ENCODE results near the gene PYGM.

The PYGM gene

DNA sequence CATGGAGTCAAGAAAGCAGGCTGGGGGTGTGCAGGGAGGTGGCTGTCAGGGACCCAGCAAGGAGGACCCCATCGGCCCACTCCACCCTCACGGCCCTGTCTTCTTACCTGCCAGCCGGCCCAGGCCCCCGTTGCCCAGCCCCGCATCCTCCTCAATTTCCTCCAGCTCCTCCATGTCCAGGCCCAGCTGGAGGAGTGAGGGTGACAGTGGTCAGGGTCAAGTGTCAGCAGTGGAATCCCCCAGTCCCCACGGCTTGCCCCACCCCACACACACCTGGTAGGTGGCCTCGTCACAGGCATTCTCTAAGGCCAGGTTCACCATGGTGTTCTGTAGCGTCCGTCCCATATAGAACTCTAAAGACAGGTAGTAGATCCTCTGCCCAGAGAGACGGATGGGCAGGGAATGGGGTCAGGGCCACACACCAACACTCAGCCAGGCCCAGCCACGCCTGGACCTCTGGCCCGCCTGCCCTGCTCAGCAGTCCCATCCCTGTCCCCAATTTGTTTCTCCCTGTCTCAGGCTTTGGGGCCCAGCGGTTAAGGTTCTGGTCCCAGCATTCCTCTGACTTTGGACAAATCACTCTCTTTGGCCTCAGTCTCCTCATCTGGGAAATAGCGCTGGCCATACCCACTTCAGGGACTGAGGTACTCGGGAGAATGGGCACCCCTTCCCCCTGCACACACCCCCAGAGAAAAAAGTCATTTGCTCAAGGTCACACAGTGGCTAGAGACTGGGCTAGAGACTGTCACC lies 1.3 kb downstream of the PYGM start:
- no peak for TF ChIP-seq EP300 (IDR thresholded peaks at IDR 0.05; ENCODE audit: borderline replicate concordance)
- TF ChIP-seq TAF1 (IDR thresholded peaks at IDR 0.05; ENCODE audit: low read depth), result no peak
- TF ChIP-seq EGR1 (IDR thresholded peaks at IDR 0.05), result no peak
- TF ChIP-seq TCF12 (IDR thresholded peaks at IDR 0.05; ENCODE audit: low read depth), result no peak
- no peak for TF ChIP-seq CEBPB (IDR thresholded peaks at IDR 0.05)
- no peak for TF ChIP-seq YY1 (IDR thresholded peaks at IDR 0.05; ENCODE audit: low read depth)
- no peak for TF ChIP-seq ZBTB7A (IDR thresholded peaks at IDR 0.05; ENCODE audit: low read depth)
- no peak for TF ChIP-seq CREB1 (IDR thresholded peaks at IDR 0.05; ENCODE audit: low read depth)
- TF ChIP-seq TEAD4 (IDR thresholded peaks at IDR 0.05), result no peak

DNA sequence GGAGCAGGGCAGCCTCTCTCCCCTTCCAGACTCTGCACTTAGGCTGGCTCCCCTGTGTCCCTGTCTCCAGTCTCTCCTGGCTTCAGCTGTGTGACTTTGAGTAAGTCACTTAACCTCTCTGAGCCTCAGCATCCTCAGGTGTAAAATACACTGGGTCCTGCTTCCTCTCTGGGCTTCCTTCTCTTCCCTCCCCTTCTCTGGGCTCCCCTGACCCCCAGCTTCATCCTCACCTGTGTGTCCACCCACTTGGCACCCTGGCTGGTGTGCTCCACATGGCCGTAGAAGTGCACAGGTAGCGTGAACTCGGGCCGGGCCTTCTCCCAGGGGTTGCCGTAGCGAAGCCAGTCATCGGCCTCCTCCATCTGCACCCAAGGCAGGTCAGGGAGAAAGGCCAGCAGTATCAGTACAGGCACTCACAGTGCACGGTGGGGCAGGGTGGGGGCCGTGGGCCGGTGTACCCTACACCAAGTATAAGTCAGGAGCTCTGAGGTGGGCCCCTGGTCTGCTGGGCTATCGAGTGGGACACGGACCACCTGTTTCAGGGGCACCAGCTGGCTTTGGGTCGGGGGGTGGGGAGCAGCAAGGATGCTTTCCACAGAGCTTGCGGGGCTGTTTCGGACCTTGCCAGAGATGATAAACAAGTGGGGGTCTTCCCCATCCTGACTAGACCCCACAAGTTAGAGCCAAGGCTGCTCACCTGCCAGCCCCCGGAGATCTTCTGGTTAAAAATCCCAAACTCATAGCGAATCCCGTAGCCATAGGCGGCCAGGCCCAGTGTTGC lies 2.0 kb downstream of the PYGM start:
- TF ChIP-seq EP300 (IDR thresholded peaks at IDR 0.05; ENCODE audit: borderline replicate concordance) (no peak), NFIC (IDR thresholded peaks at IDR 0.05) (no peak), TAF1 (IDR thresholded peaks at IDR 0.05; ENCODE audit: low read depth) (no peak), EGR1 (IDR thresholded peaks at IDR 0.05) (no peak)
- TF ChIP-seq, protein P1, sequence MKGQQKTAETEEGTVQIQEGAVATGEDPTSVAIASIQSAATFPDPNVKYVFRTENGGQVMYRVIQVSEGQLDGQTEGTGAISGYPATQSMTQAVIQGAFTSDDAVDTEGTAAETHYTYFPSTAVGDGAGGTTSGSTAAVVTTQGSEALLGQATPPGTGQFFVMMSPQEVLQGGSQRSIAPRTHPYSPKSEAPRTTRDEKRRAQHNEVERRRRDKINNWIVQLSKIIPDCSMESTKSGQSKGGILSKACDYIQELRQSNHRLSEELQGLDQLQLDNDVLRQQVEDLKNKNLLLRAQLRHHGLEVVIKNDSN (IDR thresholded peaks at IDR 0.05), result no peak

DNA sequence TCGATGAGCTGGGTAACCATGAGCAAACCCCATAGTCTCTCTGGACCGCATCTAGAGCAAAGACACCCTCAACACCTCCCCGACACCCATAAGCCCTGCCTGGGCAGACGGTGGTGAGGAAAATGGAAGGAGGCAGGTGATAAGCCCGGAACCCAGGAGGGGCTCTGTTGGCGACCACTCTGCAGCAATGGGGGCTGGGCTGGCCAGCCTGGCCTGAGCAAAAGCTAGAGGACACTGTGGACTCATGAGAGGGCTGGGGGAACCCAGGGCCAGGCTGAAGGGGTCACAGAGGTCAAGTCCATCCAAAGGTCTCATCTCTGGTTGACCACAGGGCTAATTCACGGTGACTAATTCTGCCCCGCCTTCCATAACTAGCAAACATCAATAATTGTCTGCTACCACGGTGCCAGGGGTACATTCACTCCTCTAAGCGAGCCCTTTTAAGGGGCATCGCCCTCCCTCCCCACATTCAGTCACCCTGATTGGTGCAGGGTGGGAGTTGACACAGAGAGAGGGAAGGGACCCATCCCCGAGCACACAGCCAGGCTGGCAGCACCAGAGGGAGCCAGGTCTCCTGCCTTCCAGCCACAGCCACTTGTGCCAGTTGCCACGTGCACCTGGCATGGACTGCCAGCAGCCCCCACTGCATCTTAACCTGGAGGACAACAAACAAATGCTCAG lies 4.0 kb downstream of the PYGM start:
- no peak for TF ChIP-seq FOXM1 (IDR thresholded peaks at IDR 0.05; ENCODE audit: borderline replicate concordance, low read depth)

DNA sequence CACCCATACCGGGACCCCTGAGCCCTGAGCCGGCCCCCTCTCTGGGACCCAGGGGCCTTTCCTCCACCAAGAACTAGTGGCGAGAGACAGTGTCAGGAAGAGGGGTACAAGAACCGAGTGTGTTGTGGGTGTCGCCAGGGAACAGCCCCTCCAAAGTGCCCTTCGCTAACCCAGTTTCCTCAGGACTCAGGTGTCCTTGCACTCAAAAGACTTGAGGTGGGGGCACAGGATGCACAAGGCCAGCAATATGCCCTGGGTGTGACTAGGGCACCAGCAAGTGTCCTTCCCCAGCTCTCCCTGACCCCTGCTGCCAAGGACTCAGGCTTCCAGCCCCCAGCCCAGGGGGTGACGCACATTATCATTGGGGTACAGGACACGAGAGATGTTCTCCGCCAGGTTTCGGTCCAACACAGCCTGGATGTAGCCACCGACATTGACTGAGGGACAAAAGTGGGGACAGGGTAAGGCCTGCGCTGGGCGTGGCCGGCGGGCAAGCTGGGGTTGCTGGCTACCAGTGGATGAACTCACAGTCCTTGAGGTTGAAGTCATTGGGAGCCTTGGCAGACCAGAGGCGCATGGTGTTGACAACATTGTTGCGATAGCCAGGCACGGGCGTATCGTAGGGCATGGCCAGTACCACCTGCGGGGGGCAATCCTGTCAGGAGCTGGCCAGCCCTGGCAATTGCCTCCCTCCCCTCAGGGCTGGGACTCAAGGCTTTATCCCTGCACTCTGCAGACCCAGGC lies 4.7 kb downstream of the PYGM start:
- TF ChIP-seq, protein P1 (IDR thresholded peaks at IDR 0.05), result no peak
- TF ChIP-seq ZBTB7A (IDR thresholded peaks at IDR 0.05; ENCODE audit: low read depth), result no peak
- no peak for TF ChIP-seq TAF1 (IDR thresholded peaks at IDR 0.05; ENCODE audit: low read depth)
- TF ChIP-seq, protein P2, sequence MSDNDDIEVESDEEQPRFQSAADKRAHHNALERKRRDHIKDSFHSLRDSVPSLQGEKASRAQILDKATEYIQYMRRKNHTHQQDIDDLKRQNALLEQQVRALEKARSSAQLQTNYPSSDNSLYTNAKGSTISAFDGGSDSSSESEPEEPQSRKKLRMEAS (IDR thresholded peaks at IDR 0.05), result no peak
- no peak for TF ChIP-seq EP300 (IDR thresholded peaks at IDR 0.05; ENCODE audit: borderline replicate concordance)
- no peak for TF ChIP-seq RAD21 (IDR thresholded peaks at IDR 0.05; ENCODE audit: low read depth)
- no peak for TF ChIP-seq EGR1 (IDR thresholded peaks at IDR 0.05)
- no peak for TF ChIP-seq FOXM1 (IDR thresholded peaks at IDR 0.05; ENCODE audit: borderline replicate concordance, low read depth)
- TF ChIP-seq, protein P3, sequence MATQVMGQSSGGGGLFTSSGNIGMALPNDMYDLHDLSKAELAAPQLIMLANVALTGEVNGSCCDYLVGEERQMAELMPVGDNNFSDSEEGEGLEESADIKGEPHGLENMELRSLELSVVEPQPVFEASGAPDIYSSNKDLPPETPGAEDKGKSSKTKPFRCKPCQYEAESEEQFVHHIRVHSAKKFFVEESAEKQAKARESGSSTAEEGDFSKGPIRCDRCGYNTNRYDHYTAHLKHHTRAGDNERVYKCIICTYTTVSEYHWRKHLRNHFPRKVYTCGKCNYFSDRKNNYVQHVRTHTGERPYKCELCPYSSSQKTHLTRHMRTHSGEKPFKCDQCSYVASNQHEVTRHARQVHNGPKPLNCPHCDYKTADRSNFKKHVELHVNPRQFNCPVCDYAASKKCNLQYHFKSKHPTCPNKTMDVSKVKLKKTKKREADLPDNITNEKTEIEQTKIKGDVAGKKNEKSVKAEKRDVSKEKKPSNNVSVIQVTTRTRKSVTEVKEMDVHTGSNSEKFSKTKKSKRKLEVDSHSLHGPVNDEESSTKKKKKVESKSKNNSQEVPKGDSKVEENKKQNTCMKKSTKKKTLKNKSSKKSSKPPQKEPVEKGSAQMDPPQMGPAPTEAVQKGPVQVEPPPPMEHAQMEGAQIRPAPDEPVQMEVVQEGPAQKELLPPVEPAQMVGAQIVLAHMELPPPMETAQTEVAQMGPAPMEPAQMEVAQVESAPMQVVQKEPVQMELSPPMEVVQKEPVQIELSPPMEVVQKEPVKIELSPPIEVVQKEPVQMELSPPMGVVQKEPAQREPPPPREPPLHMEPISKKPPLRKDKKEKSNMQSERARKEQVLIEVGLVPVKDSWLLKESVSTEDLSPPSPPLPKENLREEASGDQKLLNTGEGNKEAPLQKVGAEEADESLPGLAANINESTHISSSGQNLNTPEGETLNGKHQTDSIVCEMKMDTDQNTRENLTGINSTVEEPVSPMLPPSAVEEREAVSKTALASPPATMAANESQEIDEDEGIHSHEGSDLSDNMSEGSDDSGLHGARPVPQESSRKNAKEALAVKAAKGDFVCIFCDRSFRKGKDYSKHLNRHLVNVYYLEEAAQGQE (IDR thresholded peaks at IDR 0.05; ENCODE audit: low read depth), result no peak
- no peak for TF ChIP-seq CREB1 (IDR thresholded peaks at IDR 0.05; ENCODE audit: low read depth)
- no peak for TF ChIP-seq TCF12 (IDR thresholded peaks at IDR 0.05; ENCODE audit: low read depth)
- no peak for TF ChIP-seq TEAD4 (IDR thresholded peaks at IDR 0.05)
- TF ChIP-seq CEBPB (IDR thresholded peaks at IDR 0.05), result no peak
- no peak for TF ChIP-seq NFIC (IDR thresholded peaks at IDR 0.05)
- TF ChIP-seq YY1 (IDR thresholded peaks at IDR 0.05; ENCODE audit: low read depth), result no peak

DNA sequence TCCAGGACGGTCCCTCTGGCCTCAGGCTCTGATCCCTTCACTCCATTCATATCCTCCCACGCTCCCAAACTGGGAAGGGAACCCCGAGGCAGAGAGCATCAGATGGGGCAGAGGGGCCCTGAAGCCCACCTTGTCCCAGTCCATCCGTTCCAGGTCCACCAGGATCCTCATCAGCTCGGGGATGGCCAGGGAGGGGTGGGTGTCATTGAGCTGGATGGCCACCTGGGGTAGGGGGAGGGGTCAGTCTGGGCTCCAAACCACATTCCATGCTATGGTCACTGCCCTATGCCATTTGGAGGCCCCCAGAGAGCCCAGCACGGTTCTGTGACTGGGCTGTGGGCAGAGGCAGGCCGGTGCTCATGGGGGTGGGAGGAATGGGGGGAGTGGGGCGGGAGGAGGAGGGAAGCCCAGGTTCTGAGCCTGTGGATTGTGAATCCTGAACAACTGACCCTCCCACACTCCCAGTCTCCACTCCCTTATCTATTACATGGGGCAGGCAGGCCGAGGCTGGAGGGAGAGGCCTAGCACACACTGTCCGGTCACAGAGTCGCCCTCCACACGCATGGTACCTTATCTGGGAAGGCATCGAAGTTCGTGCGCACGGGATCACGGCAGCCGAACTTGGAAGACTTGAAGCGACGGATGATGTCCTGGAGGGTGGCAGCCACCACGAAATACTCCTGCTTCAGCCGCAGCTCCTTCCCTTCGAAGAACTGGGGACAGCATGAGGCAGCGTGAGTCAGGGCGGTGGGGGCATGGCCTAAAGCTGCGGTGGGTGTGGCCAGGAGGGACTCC lies 5.5 kb downstream of the PYGM start:
- TF ChIP-seq CEBPB (IDR thresholded peaks at IDR 0.05) (no peak), FOXM1 (IDR thresholded peaks at IDR 0.05; ENCODE audit: borderline replicate concordance, low read depth) (no peak), TEAD4 (IDR thresholded peaks at IDR 0.05) (no peak), YY1 (IDR thresholded peaks at IDR 0.05; ENCODE audit: low read depth) (no peak), RAD21 (IDR thresholded peaks at IDR 0.05; ENCODE audit: low read depth) (no peak), ZBTB7A (IDR thresholded peaks at IDR 0.05; ENCODE audit: low read depth) (no peak), NFIC (IDR thresholded peaks at IDR 0.05) (no peak), EP300 (IDR thresholded peaks at IDR 0.05; ENCODE audit: borderline replicate concordance) (no peak), TAF1 (IDR thresholded peaks at IDR 0.05; ENCODE audit: low read depth) (no peak), TCF12 (IDR thresholded peaks at IDR 0.05; ENCODE audit: low read depth) (no peak), EGR1 (IDR thresholded peaks at IDR 0.05) (no peak), CREB1 (IDR thresholded peaks at IDR 0.05; ENCODE audit: low read depth) (no peak)
- TF ChIP-seq, protein P3 (IDR thresholded peaks at IDR 0.05; ENCODE audit: low read depth), result no peak
- TF ChIP-seq, protein P1 (IDR thresholded peaks at IDR 0.05), result no peak
- TF ChIP-seq, protein P2 (IDR thresholded peaks at IDR 0.05), result no peak
